HG02884 (cell line): ENCODE data around the gene PNMA6F.
"Not testable (repeated sequence)": the region's sequence is repeated elsewhere in the genome, so short reads cannot be mapped to it uniquely, and the experiment has no call there.

ENCODE experiments used
- ATAC-seq: cut with Tn5 transposase; IDR thresholded peaks from one replicate; pipeline ENCODE4 v1.9.1; 2021; ENCODE audit warnings: mild to moderate bottlenecking, moderate library complexity; ENCODE audit not compliant: unreplicated experiment

The PNMA6F gene

GRCh38 chrX:153336121-153336894, 14.7 kb upstream of the PNMA6F start:
- ATAC-seq, result no peak

DNA sequence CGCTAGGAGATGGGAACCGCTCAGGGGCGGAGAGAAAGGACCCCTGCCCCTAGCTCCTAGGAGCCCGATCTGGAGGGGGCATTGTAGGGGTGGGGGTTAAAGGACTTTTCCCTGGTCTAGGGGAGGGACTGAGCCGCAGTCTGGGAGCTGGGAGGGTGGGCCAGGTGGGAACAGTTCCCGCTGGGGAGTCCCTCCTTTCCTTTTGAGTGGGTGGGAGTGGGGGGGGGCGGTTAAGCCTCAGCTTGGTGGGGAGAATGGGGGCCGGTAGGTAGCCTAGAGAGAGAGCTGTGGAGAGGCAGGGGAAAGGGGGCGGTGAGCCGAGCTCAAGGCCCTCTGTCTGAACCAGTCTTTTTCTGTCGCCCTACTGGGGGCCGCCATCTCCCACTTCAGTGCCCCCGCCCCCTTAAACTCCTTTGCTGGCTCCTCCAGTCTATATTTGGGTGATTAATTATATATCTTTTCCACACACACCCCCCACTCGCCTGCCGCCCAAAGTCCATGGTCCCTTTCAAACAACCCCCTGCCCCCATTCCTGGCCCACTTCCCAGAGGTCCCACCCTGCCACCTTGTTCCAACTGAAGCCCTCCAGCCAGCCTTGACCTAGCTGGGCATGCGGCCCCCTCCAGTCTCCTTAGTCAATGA, 13.2 kb upstream of the PNMA6F start:
- ATAC-seq, result no peak

DNA sequence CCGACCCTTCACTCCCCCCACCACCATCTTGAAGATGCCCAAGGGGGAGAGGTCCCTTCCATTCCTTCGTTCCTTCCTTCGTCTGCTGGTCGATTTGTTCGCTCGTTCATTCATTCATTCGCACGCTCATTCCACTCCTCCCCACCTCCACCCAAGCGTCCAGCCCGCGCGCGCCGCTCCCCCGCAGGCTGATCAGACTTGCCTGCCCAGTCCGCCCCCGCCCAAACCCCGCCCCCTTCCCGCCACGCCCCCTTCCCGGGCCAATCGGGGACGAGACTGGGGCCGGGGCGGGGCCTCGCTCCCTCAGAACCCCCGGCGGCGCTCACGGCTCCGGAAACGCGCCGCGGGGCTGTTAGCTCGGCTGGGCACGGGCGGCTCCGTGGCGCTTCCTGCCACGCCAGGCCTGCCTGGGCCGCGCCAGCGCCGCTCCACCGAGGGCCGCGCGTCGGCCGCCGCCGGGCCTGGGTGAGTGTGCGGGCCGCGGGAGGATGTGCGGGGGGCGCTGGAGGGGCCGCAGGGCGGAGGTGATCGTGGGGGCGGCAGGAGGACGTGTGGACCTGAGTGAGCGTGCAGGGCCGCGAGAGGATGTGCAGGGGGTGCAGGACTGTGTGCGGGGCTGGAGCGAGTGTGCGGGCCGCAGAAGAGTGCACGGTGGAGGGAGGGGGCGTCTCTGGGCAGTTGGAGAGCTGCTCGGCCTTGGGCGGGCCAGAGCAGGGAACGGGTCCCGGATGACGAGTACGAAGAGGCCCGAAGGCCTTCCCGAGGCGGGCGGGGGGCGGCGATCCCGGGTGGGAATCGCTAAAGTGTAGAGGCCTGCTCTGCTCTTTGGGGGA, 12.5 kb upstream of the PNMA6F start, which contains the start of gene ZNF275:
TSS of gene ZNF275 (plus strand) at position 333 of the 833 bp plus-strand sequence. CDS start 2,527 bp downstream, outside the sequence.
- peak; percentile 74 for ATAC-seq

DNA sequence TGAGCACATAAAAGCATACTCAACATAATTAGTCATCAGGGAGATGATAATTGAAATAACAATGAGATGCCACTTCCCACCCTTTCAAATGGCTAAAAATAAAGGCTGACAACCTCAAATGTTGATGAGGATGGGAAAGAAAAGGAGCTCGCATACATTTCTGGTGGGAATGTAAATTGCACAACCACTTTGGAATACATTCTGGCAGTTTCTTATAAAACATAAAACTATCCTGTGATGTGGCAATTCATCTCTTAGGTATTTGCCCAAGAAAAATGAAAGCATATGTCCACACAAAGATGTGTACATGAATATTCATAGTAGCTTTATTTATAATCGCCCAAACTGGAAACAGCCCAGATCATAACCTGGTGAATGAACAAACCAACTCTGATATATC, 11.7 kb upstream of the PNMA6F start:
- no peak for ATAC-seq

DNA sequence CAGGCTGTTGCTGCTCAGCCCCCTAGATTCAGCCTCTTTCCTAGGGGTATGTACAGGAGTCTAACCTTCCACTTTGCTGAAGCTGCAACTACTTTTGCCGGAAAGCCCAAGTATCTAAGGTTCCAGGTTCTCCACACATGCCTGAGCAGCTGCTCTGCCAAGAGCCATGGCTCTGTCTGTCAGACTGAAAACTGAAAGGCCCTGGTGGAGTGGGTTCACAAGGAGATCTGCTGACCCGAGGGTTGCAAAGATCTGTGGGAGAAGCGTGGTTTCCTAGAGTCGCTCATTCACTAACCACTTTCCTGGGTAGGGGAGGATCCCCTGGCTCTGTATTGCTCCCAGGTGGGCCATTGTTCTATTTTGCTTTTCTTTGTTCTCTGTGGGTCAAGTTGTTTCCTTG, 6.0 kb upstream of the PNMA6F start:
- no peak for ATAC-seq

DNA sequence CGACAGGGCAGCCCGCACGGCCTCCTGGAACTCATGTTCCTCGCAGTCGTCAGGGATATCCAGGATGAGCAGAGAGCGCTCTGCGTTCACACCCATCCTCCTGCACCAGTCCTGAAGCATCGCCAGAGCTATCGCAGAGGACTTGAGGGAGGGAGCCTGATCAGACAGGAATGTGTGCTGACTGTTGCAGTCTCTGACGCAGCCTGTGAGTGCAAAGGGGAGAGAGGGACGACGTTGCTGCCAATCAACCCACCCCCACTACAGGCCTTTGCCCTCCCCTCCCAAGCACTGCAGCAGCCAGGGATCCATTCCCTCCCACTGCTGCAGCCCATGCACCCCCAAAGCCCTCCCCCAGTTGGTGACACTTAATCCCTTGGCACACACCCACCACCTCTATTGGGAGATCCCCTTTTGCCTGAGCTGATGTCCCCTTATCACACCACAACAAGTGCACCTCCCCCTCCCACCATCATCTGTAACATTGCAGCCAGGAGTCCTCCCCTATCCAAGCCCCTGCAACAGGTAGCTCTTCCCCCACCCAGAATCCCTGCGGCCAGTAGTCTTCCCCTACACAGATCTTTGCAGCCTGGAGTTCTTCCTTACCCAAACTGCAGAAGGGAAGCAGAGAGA, 897 bp downstream of the PNMA6F start:
- ATAC-seq, result no peak

- ATAC-seq, result not testable (repeated sequence)
These were observed 1.5 kb downstream of the PNMA6F start for GRCh38 chrX:153320047-153320443.

- no peak for ATAC-seq
These were observed 2.1 kb downstream of the PNMA6F start for GRCh38 chrX:153319295-153320046.

- ATAC-seq, result no peak
These were observed 2.8 kb downstream of the PNMA6F start for GRCh38 chrX:153318811-153319210.

GRCh38 chrX:153317996-153318722, 3.4 kb downstream of the PNMA6F start:
- no peak for ATAC-seq

DNA sequence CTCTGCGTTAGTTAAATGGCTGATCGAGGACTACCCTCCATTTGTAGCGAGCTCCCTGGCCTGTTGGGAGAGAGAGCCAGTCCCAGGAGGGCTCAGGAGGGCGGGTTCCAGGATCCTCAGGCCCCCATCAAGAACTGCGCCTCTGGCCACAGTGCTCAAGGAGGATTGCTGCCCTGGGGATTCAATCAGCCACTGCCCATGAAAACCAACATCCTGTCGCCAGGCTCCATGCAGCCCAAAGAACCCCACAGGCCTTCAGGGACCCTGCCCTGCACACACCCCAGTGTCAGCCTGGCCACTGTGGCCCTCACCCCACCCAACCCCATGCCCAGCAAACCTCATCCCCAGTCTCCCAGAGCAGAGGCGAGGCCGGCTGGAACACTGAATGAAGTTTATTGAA, 4.3 kb downstream of the PNMA6F start:
- no peak for ATAC-seq

- ATAC-seq, result no peak
These were observed 8.7 kb downstream of the PNMA6F start for GRCh38 chrX:153312842-153313241.

GRCh38 chrX:153312041-153312440, 9.5 kb downstream of the PNMA6F start:
- ATAC-seq, result no peak

GRCh38 chrX:153310901-153311300, 10.7 kb downstream of the PNMA6F start:
- ATAC-seq, result no peak

- ATAC-seq, result no peak
These were observed 14.0 kb downstream of the PNMA6F start for GRCh38 chrX:153307276-153308178.

GRCh38 chrX:153306527-153307115, 14.9 kb downstream of the PNMA6F start:
- ATAC-seq, result no peak

DNA sequence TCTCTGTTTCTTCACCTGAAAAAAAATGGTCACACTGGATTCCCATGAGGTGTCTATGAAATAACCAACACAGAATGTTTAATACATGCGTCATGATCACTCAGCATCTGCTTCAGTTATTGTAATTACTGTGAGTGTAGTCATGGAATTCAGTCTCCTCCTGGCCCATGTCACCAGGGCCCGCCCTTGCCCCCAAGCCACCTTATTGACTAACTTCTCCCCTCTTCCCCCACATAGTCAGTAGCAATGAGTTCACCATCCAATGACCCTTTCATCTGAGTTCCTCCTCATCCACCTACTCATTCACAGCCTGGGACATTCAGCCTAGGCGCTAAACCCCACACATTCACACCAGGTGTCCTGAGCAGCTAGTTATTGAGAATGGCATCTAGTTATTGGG, 15.6 kb downstream of the PNMA6F start:
- ATAC-seq, result no peak

DNA sequence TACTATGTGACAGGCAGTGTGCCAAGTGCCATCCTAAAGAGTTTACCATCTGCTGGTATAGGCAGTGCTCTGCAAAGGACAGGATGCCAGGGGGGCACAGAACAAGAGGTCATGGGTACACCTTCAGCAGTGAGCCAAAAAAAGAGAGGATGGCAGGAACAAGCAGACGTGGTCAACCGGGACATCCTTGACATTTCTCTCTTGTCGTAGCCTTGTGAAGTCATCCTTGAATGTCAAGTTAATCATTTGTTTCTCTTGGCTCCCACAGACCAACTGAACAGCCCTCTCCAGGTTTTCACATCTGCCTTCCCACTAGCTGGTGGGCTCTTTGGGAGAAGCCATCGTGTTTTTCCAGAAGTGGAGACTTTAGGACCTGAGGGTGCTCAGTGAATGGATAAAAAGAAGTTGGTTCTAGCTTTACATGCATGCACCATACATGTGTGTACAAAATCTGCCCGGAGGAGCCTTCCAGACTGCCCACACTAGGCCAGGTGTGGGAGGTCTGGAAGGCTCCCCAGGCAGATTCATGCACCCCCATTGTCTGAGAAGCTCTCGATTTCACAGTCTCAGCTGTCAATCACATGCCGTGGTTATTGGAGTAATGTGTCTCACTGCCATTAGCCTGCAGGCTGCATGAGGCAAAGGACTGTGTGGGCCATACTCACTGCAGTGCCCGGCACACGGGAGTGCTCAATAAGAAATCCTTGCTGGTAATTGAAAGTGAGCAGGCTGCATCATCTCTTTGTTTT, 16.4 kb downstream of the PNMA6F start:
- no peak for ATAC-seq
